ENCODE data around the gene TIAM2.

TIAM2 gene

GRCh38 chr6:154995254-154996015 is at the start of gene TIAM2:
TSS of gene TIAM2 (plus strand) at chr6:154995315. CDS start at chr6:155129224, 133,909 bp downstream.
- peak; percentile 17 for DNase-seq (ENCODE audit: extremely low read depth, insufficient read length)
- H3K4me3 ChIP-seq (replicated peaks; ENCODE audit: low read depth, low read length): peak within 1 kb of the TSS; percentile 38
- no peaks in the 10 kb centered on the region for H3K36me3 ChIP-seq (ENCODE audit: control insufficient read depth, insufficient read depth, low read length)
- TF ChIP-seq CTCF (IDR thresholded peaks at IDR 0.05; ENCODE audit: insufficient read depth, low read length, poor library complexity, severe bottlenecking): no peak
- no peaks in the 10 kb centered on the region; the same call in none of the 2 replicates for H3K27me3 ChIP-seq (replicated peaks; ENCODE audit: control insufficient read depth, insufficient read depth, low read length)

- DNase-seq (ENCODE audit: extremely low read depth, insufficient read length): no peak
- no peaks in the 10 kb centered on the region for H3K27me3 ChIP-seq (replicated peaks; ENCODE audit: control insufficient read depth, insufficient read depth, low read length)
- no peak for TF ChIP-seq CTCF (IDR thresholded peaks at IDR 0.05; ENCODE audit: insufficient read depth, low read length, poor library complexity, severe bottlenecking)
- H3K36me3 ChIP-seq (ENCODE audit: control insufficient read depth, insufficient read depth, low read length): no peaks in the 10 kb centered on the region
- no peak overlapping the region for H3K4me3 ChIP-seq (replicated peaks; ENCODE audit: low read depth, low read length)
These were observed 44.2 kb upstream of the TIAM2 start for GRCh38 chr6:154950979-154951344.

- no peak overlapping the region for H3K4me3 ChIP-seq (replicated peaks; ENCODE audit: low read depth, low read length)
- no peak for TF ChIP-seq CTCF (IDR thresholded peaks at IDR 0.05; ENCODE audit: insufficient read depth, low read length, poor library complexity, severe bottlenecking)
- H3K36me3 ChIP-seq (ENCODE audit: control insufficient read depth, insufficient read depth, low read length): no peaks in the 10 kb centered on the region
- no peaks in the 10 kb centered on the region for H3K27me3 ChIP-seq (replicated peaks; ENCODE audit: control insufficient read depth, insufficient read depth, low read length)
- DNase-seq (ENCODE audit: extremely low read depth, insufficient read length): peak; percentile 52
These were observed 43.5 kb upstream of the TIAM2 start for GRCh38 chr6:154951345-154952200.

GRCh38 chr6:154953644-154954043 is 41.5 kb upstream of the TIAM2 start:
- Histone ChIP-seq H3K27me3 (replicated peaks; ENCODE audit: control insufficient read depth, insufficient read depth, low read length) (no peaks in the 10 kb centered on the region), H3K4me3 (replicated peaks; ENCODE audit: low read depth, low read length) (no peak overlapping the region), H3K36me3 (ENCODE audit: control insufficient read depth, insufficient read depth, low read length) (no peaks in the 10 kb centered on the region)
- DNase-seq (ENCODE audit: extremely low read depth, insufficient read length): no peak
- TF ChIP-seq CTCF (IDR thresholded peaks at IDR 0.05; ENCODE audit: insufficient read depth, low read length, poor library complexity, severe bottlenecking): no peak

GRCh38 chr6:154954347-154954746 is 40.8 kb upstream of the TIAM2 start:
- no peak for TF ChIP-seq CTCF (IDR thresholded peaks at IDR 0.05; ENCODE audit: insufficient read depth, low read length, poor library complexity, severe bottlenecking)
- Histone ChIP-seq H3K36me3 (ENCODE audit: control insufficient read depth, insufficient read depth, low read length) (no peaks in the 10 kb centered on the region), H3K27me3 (replicated peaks; ENCODE audit: control insufficient read depth, insufficient read depth, low read length) (no peaks in the 10 kb centered on the region), H3K4me3 (replicated peaks; ENCODE audit: low read depth, low read length) (no peak overlapping the region)
- no peak for DNase-seq (ENCODE audit: extremely low read depth, insufficient read length)

Data from GM06990 (cell line).